HL-60 (cell line): ENCODE results near the gene PCBD2.

Experiments
- DNase-seq, 2 experiments: peaks; one replicate each; pipeline ENCODE4 v3.0.0-alpha.2; 2010 to 2020; ENCODE audit warnings: low read depth in 1 of 2, low spot score in 1 of 2
- H3K27ac ChIP-seq: fragments of 250-450 bp; sonication (Bioruptor Pico); replicated peaks from 2 replicates; pipeline ENCODE4 v1.5.1; 2020; ENCODE audit warnings: mild to moderate bottlenecking, moderate library complexity
- H3K27me3 ChIP-seq: fragments of 250-450 bp; sonication (Bioruptor Pico); 2 replicates; pipeline ENCODE4 v1.5.1; 2021; ENCODE audit warnings: mild to moderate bottlenecking, moderate library complexity; ENCODE audit not compliant: insufficient read depth, poor library complexity, severe bottlenecking
- H3K4me3 ChIP-seq: replicated peaks from 2 replicates; pipeline ENCODE4 v1.5.1; 2011; ENCODE audit warnings: mild to moderate bottlenecking, control low read depth, low read length; ENCODE audit not compliant: insufficient read depth
- CTCF ChIP-seq: IDR thresholded peaks from one replicate; pipeline ENCODE4 v1.5.1; 2011; ENCODE audit warnings: low read length, control low read depth, inconsistent platforms; ENCODE audit not compliant: insufficient read depth
- GABPA ChIP-seq: IDR thresholded peaks from 2 replicates; pipeline ENCODE4 v1.6.1; 2012; ENCODE audit warnings: low read depth
- POLR2AphosphoS5 ChIP-seq: IDR thresholded peaks from 2 replicates; pipeline ENCODE4 v1.6.1; 2012; ENCODE audit warnings: low read depth
- REST ChIP-seq: IDR thresholded peaks from 2 replicates; pipeline ENCODE4 v1.6.1; 2012; ENCODE audit warnings: low read depth; ENCODE audit not compliant: insufficient replicate concordance
- SPI1 ChIP-seq: IDR thresholded peaks from 2 replicates; pipeline ENCODE4 v1.6.1; 2012; ENCODE audit warnings: low read depth, mild to moderate bottlenecking, borderline replicate concordance

The PCBD2 gene

GRCh38 chr5:134917070-134917815 lies 12.3 kb downstream of the PCBD2 start:
- TF ChIP-seq SPI1 (no peak), CTCF (no peak), REST (no peak), POLR2AphosphoS5 (no peak), GABPA (no peak)
- DNase-seq: no peak
- Histone ChIP-seq H3K4me3 (no peak overlapping the region), H3K27ac (no peak overlapping the region), H3K27me3 (no peaks in the 10 kb centered on the region)

GRCh38 chr5:134918861-134919260 lies 13.9 kb downstream of the PCBD2 start:
- no peak overlapping the region for H3K27ac ChIP-seq
- no peaks in the 10 kb centered on the region for H3K27me3 ChIP-seq
- DNase-seq: no peak
- no peak overlapping the region for H3K4me3 ChIP-seq
- TF ChIP-seq POLR2AphosphoS5 (no peak), CTCF (no peak)

GRCh38 chr5:134920848-134921575 lies 16.1 kb downstream of the PCBD2 start:
- Histone ChIP-seq H3K27ac (no peak overlapping the region), H3K27me3 (no peaks in the 10 kb centered on the region), H3K4me3 (no peak overlapping the region)
- TF ChIP-seq SPI1: no peak
- TF ChIP-seq CTCF: no peak
- no peak for TF ChIP-seq REST
- no peak for TF ChIP-seq GABPA
- no peak for TF ChIP-seq POLR2AphosphoS5
- DNase-seq: no peak

- Histone ChIP-seq H3K27me3 (no peaks in the 10 kb centered on the region), H3K27ac (no peak overlapping the region), H3K4me3 (no peak overlapping the region)
- DNase-seq: no peak
- TF ChIP-seq REST (no peak), CTCF (no peak), GABPA (no peak), SPI1 (no peak), POLR2AphosphoS5 (no peak)
Observed at GRCh38 chr5:134932508-134932907, 27.6 kb downstream of the PCBD2 start.
